Tibial nerve (tissue), 4 donors: ENCODE measurements around the gene ANO3. TPM values are rescaled to one million over a fixed set of nuclear protein-coding genes. Genes with fewer than 3 reads are reported as not detected.

Experiments used
- DNase-seq, 2 donors: peaks; one replicate each; pipeline ENCODE4 v3.0.0-alpha.2; 2019; ENCODE audit warnings: low spot score in 2 of 2
- H3K27ac ChIP-seq, 4 donors: fragments of 200-600 bp; sonication (generic) in 3 of 4; one replicate each; pipeline ENCODE4 v1.5.1; 2017 to 2019; ENCODE audit warnings: mild to moderate bottlenecking in 1 of 4
- H3K27me3 ChIP-seq, 2 donors: fragments of 200-600 bp; sonication (generic) in 1 of 2; one replicate each; pipeline versions ENCODE4 v1.5.1 to v1.6.0; 2017 to 2019
- H3K36me3 ChIP-seq, 3 donors: fragments of 200-600 bp; sonication (generic); one replicate each; pipeline ENCODE4 v1.5.1; 2018 to 2019
- H3K4me1 ChIP-seq, 4 donors: fragments of 200-600 bp; sonication (generic) in 3 of 4; one replicate each; pipeline ENCODE4 v1.5.1; 2017 to 2019
- H3K4me3 ChIP-seq, 4 donors: fragments of 200-600 bp; sonication (generic) in 3 of 4; one replicate each; pipeline ENCODE4 v1.5.1; 2017 to 2019; ENCODE audit warnings: mild to moderate bottlenecking in 1 of 4, moderate library complexity in 1 of 4
- H3K9me3 ChIP-seq, 4 donors: fragments of 200-600 bp; sonication (generic) in 3 of 4; one replicate each; pipeline ENCODE4 v1.5.1; 2017 to 2019
- CTCF ChIP-seq, 5 experiments: fragments of 200-600 bp in 3 of 5; fragments of 450-650 bp in 2 of 5; sonication (generic) in 3 of 5; IDR thresholded peaks; one replicate each; pipeline ENCODE4 v1.5.1; 2016 to 2019; ENCODE audit warnings: antibody characterized with exemption in 5 of 5, mild to moderate bottlenecking in 3 of 5, moderate library complexity in 2 of 5
- EP300 ChIP-seq, 2 donors: sonication (generic); formaldehyde crosslinking; IDR thresholded peaks; one replicate each; pipeline ENCODE4 v1.6.1; 2017; ENCODE audit warnings: antibody characterized with exemption in 2 of 2, mild to moderate bottlenecking in 1 of 2
- POLR2A ChIP-seq, 2 donors: fragments of 450-650 bp; IDR thresholded peaks; one replicate each; pipeline ENCODE4 v1.6.1; 2017; ENCODE audit warnings: antibody characterized with exemption in 2 of 2, mild to moderate bottlenecking in 2 of 2, moderate library complexity in 2 of 2
- WGBS, 2 donors: methylation state at CpG; one replicate each; pipeline ENCODE4 v1.1.5; 2018; 5-methylcytosine and 5-hydroxymethylcytosine counted together
- total RNA-seq, 4 donors: library from RNA; depleted of rRNA; stranded (reverse); fragments of >200 nt; gene quantifications; one replicate each; pipeline ENCODE4 v1.1.0, GENCODE V29; 2016

The ANO3 gene
- total RNA-seq, 4 donors from 2014 or later, result 0.42 to 1.7 (median 0.74) TPM

- no peaks in the 10 kb centered on the region for H3K9me3 ChIP-seq
- WGBS, 2 donors, result 96 to 100% methylated on average over 1 of the region's 1 CpG
- no peak overlapping the region for H3K27ac ChIP-seq
- no peak for DNase-seq
- H3K36me3 ChIP-seq, result no peaks in the 10 kb centered on the region
- no peaks in the 10 kb centered on the region for H3K4me1 ChIP-seq
- H3K4me3 ChIP-seq, result no peak overlapping the region
- no peaks in the 10 kb centered on the region for H3K27me3 ChIP-seq
- no peak for TF ChIP-seq POLR2A (IDR thresholded peaks at IDR 0.05)
- TF ChIP-seq CTCF (IDR thresholded peaks at IDR 0.05), result no peak
- no peak for TF ChIP-seq EP300 (IDR thresholded peaks at IDR 0.05)
Observed at GRCh38 chr11:26556582-26556981, 224.7 kb downstream of the ANO3 start.

- TF ChIP-seq EP300 (IDR thresholded peaks at IDR 0.05) (no peak), CTCF (IDR thresholded peaks at IDR 0.05) (no peak)
- no peaks in the 10 kb centered on the region for H3K4me1 ChIP-seq
- H3K9me3 ChIP-seq, result no peaks in the 10 kb centered on the region
- DNase-seq, result no peak
- H3K27ac ChIP-seq, result no peak overlapping the region
- no peaks in the 10 kb centered on the region for H3K27me3 ChIP-seq
- WGBS, 2 donors, result 43 to 50% methylated on average over 3 of the region's 3 CpGs
- H3K36me3 ChIP-seq, result no peaks in the 10 kb centered on the region
- no peak overlapping the region for H3K4me3 ChIP-seq
Observed at GRCh38 chr11:26557666-26558065, 225.7 kb downstream of the ANO3 start.

GRCh38 chr11:26558190-26558589, 226.3 kb downstream of the ANO3 start:
- 46 to 54% methylated on average over 4 of the region's 4 CpGs for WGBS, 2 donors
- no peaks in the 10 kb centered on the region for H3K36me3 ChIP-seq
- TF ChIP-seq POLR2A (IDR thresholded peaks at IDR 0.05) (no peak), EP300 (IDR thresholded peaks at IDR 0.05) (no peak)
- no peaks in the 10 kb centered on the region for H3K27me3 ChIP-seq
- H3K4me3 ChIP-seq, result no peak overlapping the region
- H3K4me1 ChIP-seq, result no peaks in the 10 kb centered on the region
- no peaks in the 10 kb centered on the region for H3K9me3 ChIP-seq
- no peak overlapping the region for H3K27ac ChIP-seq
- no peak for DNase-seq

GRCh38 chr11:26569646-26570045, 237.7 kb downstream of the ANO3 start:
- DNase-seq, result no peak
- no peaks in the 10 kb centered on the region for H3K36me3 ChIP-seq
- no peak overlapping the region for H3K27ac ChIP-seq
- H3K4me3 ChIP-seq, result no peak overlapping the region
- 73 to 83% methylated on average over 2 of the region's 2 CpGs for WGBS, 2 donors
- H3K4me1 ChIP-seq, result no peaks in the 10 kb centered on the region
- no peaks in the 10 kb centered on the region for H3K27me3 ChIP-seq
- TF ChIP-seq EP300 (IDR thresholded peaks at IDR 0.05) (no peak), POLR2A (IDR thresholded peaks at IDR 0.05) (no peak), CTCF (IDR thresholded peaks at IDR 0.05) (no peak)
- H3K9me3 ChIP-seq, result no peaks in the 10 kb centered on the region

GRCh38 chr11:26571861-26572654, 240.1 kb downstream of the ANO3 start, which contains the start of gene MUC15:
Gene MUC15, minus strand, starts transcription at chr11:26572263. Its CDS starts 5,169 bp downstream, at chr11:26567094.
- no peaks in the 10 kb centered on the region for H3K36me3 ChIP-seq
- TF ChIP-seq EP300 (IDR thresholded peaks at IDR 0.05), result no peak
- TF ChIP-seq CTCF (IDR thresholded peaks at IDR 0.05), result no peak
- TF ChIP-seq POLR2A (IDR thresholded peaks at IDR 0.05), result no peak
- WGBS, 2 donors, result 73 to 74% methylated on average over 12 of the region's 12 CpGs
- H3K9me3 ChIP-seq, result no peaks in the 10 kb centered on the region
- no peak within 1 kb of the TSS for H3K27ac ChIP-seq
- no peak for DNase-seq
- no peaks in the 10 kb centered on the region for H3K4me1 ChIP-seq
- no peaks in the 10 kb centered on the region for H3K27me3 ChIP-seq
- H3K4me3 ChIP-seq, result no peak within 1 kb of the TSS
